ENCODE results near the gene NOX3. TPM values are rescaled to one million over a fixed set of nuclear protein-coding genes. Genes with fewer than 3 reads are reported as not detected.

Gene NOX3
- total RNA-seq, 1 experiment from 2014 or later = not detected

GRCh38 chr6:155498370-155498769 is 42.7 kb upstream of the NOX3 start:
- no peak overlapping the region for H2AFZ ChIP-seq (ENCODE audit: low read length)
- DNase-seq = no peak
- H3K56ac ChIP-seq (ENCODE audit: insufficient read length, low read depth, low read length) = no peak overlapping the region
- H3K27me3 ChIP-seq (ENCODE audit: insufficient read depth, low read length) = no peaks in the 10 kb centered on the region
- no peak overlapping the region for H4K91ac ChIP-seq (ENCODE audit: insufficient read length, low read depth, low read length)
- H3K4me1 ChIP-seq (ENCODE audit: insufficient read depth, low read length) = no peaks in the 10 kb centered on the region
- H3K14ac ChIP-seq (ENCODE audit: insufficient read depth, low read length) = no peak overlapping the region
- H3K18ac ChIP-seq (ENCODE audit: insufficient read length, low read depth, low read length) = no peak overlapping the region
- H3K27me3 Mint-ChIP-seq (ENCODE audit: low read depth) = no peaks in the 10 kb centered on the region
- no peak overlapping the region for H2BK20ac ChIP-seq (ENCODE audit: low read depth, low read length, poor library complexity, severe bottlenecking)
- H3K27ac Mint-ChIP-seq = no peak overlapping the region
- H3K23me2 ChIP-seq (ENCODE audit: insufficient read length, low read depth, low read length, poor library complexity, severe bottlenecking) = no peaks in the 10 kb centered on the region
- H3K27ac ChIP-seq (ENCODE audit: insufficient read length, low read depth, low read length) = no peak overlapping the region
- no peak overlapping the region for H3K4ac ChIP-seq (ENCODE audit: low read depth, low read length)
- H2BK120ac ChIP-seq (ENCODE audit: low read depth, low read length, poor library complexity, severe bottlenecking) = no peak overlapping the region
- H3K4me1 Mint-ChIP-seq = peaks cover 5 to 10% of the 10 kb centered on the region in 2 experiments
- no peak overlapping the region for H3K4me3 Mint-ChIP-seq
- H3K4me2 ChIP-seq (ENCODE audit: insufficient read depth, insufficient read length, low read length) = no peak overlapping the region
- H3K36me3 Mint-ChIP-seq (ENCODE audit: insufficient read depth in 1 of 3, low read depth in 3 of 3) = no peaks in the 10 kb centered on the region; a peak in 1 of 7 replicates
- H3K9me3 Mint-ChIP-seq = peaks cover 4 to 6% of the 10 kb centered on the region in 2 experiments; a peak in 4 of 5 replicates
- no peaks in the 10 kb centered on the region for H4K20me1 ChIP-seq (ENCODE audit: control insufficient read depth, insufficient read depth, insufficient read length)
- no peak overlapping the region for H3T11ph ChIP-seq (ENCODE audit: low read length)
- H2BK5ac ChIP-seq (ENCODE audit: insufficient read length, low read length) = no peak overlapping the region
- no peak overlapping the region for H2BK12ac ChIP-seq (ENCODE audit: insufficient read length, low read depth, low read length)
- no peak for TF ChIP-seq CTCF (conservative IDR thresholded peaks at IDR 0.05)
- no peaks in the 10 kb centered on the region for H3K9me3 ChIP-seq (ENCODE audit: control insufficient read depth, low read depth, low read length)
- no CpG with 5 or more reads among the region's 2 CpGs for WGBS (ENCODE audit: extremely low coverage, insufficient read length, low lambda C conversion rate)
- no peak overlapping the region for H2BK15ac ChIP-seq (ENCODE audit: low read depth, low read length)
- no peak overlapping the region for H4K8ac ChIP-seq (replicated peaks; ENCODE audit: insufficient read length, low read depth, low read length)
- no peaks in the 10 kb centered on the region for H3K79me1 ChIP-seq (ENCODE audit: insufficient read depth, low read depth, low read length, poor library complexity, severe bottlenecking)
- H3K79me2 ChIP-seq (ENCODE audit: insufficient read depth, low read length) = no peaks in the 10 kb centered on the region
- no peak overlapping the region for H3K9ac ChIP-seq (ENCODE audit: extremely low read depth, insufficient read length, low read length)
- H2AK5ac ChIP-seq (ENCODE audit: insufficient read length, low read length) = no peak overlapping the region
- H3K23ac ChIP-seq (ENCODE audit: insufficient read length, low read depth, low read length) = no peak overlapping the region
- no peak overlapping the region for H4K5ac ChIP-seq (ENCODE audit: insufficient read length, low read depth, low read length)
